ENCODE data around the gene DENND2C.

Gene DENND2C

DNA sequence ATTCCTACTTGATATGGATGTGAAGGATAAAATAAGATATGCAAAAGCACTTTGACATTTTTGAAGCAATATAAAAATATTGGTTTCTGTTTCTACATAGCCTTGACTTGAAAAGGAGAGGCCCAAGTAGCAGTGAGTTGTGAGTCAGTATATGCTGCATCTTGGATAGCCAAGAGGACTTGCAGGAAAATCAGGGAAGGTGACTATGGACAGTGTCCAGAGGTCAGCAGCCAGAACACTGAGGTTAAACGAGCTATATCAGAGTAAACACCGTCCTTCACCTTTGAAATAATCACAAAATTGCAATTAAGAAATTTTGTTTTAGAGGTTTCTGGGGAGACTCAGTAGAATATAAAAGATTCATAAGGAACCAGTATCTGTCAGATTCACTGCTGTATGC, 32.1 kb upstream of the DENND2C start:
- no peak for TF ChIP-seq FOXP2 (optimal IDR thresholded peaks at IDR 0.05; ENCODE audit: borderline replicate concordance, extremely low read depth, extremely low read length, insufficient read depth)
- TF ChIP-seq TAF1 (IDR thresholded peaks at IDR 0.05; ENCODE audit: borderline replicate concordance, insufficient read depth, low read length): no peak
- no peak for TF ChIP-seq SIN3A (IDR thresholded peaks at IDR 0.05; ENCODE audit: borderline replicate concordance, insufficient read depth, low read length)
- TF ChIP-seq, protein P1, sequence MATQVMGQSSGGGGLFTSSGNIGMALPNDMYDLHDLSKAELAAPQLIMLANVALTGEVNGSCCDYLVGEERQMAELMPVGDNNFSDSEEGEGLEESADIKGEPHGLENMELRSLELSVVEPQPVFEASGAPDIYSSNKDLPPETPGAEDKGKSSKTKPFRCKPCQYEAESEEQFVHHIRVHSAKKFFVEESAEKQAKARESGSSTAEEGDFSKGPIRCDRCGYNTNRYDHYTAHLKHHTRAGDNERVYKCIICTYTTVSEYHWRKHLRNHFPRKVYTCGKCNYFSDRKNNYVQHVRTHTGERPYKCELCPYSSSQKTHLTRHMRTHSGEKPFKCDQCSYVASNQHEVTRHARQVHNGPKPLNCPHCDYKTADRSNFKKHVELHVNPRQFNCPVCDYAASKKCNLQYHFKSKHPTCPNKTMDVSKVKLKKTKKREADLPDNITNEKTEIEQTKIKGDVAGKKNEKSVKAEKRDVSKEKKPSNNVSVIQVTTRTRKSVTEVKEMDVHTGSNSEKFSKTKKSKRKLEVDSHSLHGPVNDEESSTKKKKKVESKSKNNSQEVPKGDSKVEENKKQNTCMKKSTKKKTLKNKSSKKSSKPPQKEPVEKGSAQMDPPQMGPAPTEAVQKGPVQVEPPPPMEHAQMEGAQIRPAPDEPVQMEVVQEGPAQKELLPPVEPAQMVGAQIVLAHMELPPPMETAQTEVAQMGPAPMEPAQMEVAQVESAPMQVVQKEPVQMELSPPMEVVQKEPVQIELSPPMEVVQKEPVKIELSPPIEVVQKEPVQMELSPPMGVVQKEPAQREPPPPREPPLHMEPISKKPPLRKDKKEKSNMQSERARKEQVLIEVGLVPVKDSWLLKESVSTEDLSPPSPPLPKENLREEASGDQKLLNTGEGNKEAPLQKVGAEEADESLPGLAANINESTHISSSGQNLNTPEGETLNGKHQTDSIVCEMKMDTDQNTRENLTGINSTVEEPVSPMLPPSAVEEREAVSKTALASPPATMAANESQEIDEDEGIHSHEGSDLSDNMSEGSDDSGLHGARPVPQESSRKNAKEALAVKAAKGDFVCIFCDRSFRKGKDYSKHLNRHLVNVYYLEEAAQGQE (IDR thresholded peaks at IDR 0.05; ENCODE audit: insufficient read depth in 1 of 2, low read depth in 2 of 2, low read length in 2 of 2): no peak
- no peak for TF ChIP-seq POLR2AphosphoS5 (IDR thresholded peaks at IDR 0.05; ENCODE audit: low read depth, low read length)

DNA sequence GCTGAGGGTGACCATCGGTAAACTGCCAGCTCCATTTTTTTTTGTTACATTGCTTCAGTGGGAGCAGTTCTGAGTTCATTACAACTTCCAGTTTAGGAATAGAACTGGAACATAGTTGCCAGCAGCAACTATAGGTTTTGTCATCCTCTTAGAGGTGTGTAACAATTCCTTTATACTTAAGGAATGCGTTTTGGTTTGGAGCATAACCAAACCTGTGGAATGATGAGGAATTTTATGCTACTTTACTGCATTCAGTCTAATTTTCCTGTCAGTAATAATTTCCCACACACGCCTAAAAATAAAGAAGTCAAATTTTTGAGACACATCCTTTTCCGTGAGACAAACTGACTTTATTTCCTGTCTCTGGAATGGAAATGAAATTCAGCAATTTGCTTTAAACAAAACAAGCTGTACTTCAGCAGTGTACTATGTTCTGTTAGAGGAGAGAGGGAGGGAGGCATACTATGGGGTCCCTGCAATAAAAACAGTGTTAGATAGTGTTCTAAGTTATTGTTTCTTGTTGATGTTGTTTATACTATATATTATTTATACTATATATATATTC, 30.3 kb upstream of the DENND2C start:
- no peak for TF ChIP-seq POLR2AphosphoS5 (IDR thresholded peaks at IDR 0.05; ENCODE audit: low read depth, low read length)
- no peak for TF ChIP-seq FOXP2 (optimal IDR thresholded peaks at IDR 0.05; ENCODE audit: borderline replicate concordance, extremely low read depth, extremely low read length, insufficient read depth)
- no peak for TF ChIP-seq SIN3A (IDR thresholded peaks at IDR 0.05; ENCODE audit: borderline replicate concordance, insufficient read depth, low read length)
- TF ChIP-seq TAF1 (IDR thresholded peaks at IDR 0.05; ENCODE audit: borderline replicate concordance, insufficient read depth, low read length): no peak
- TF ChIP-seq, protein P1 (IDR thresholded peaks at IDR 0.05; ENCODE audit: insufficient read depth in 1 of 2, low read depth in 2 of 2, low read length in 2 of 2): no peak

DNA sequence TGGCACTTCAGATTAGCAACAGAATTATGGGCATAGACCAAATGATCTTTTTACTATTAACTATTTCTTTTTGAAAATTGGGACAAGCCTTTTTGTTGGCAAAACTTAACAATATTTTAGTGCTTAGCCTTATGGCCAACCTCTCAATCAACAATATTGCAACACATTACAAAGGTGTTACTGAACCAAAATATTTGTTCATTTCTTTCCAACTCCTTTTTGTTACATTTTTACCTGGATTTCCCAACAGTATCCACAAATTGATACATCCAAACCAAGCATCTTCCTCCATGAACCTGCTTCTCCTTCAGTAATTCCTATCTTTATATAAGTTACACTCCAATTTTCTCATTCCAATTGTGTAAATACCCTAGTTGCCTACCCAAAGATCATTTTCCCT, 27.0 kb upstream of the DENND2C start:
- TF ChIP-seq FOXP2 (optimal IDR thresholded peaks at IDR 0.05; ENCODE audit: borderline replicate concordance, extremely low read depth, extremely low read length, insufficient read depth) (no peak), POLR2AphosphoS5 (IDR thresholded peaks at IDR 0.05; ENCODE audit: low read depth, low read length) (no peak), SIN3A (IDR thresholded peaks at IDR 0.05; ENCODE audit: borderline replicate concordance, insufficient read depth, low read length) (no peak), TAF1 (IDR thresholded peaks at IDR 0.05; ENCODE audit: borderline replicate concordance, insufficient read depth, low read length) (no peak)
- TF ChIP-seq, protein P1 (IDR thresholded peaks at IDR 0.05; ENCODE audit: insufficient read depth in 1 of 2, low read depth in 2 of 2, low read length in 2 of 2): no peak

DNA sequence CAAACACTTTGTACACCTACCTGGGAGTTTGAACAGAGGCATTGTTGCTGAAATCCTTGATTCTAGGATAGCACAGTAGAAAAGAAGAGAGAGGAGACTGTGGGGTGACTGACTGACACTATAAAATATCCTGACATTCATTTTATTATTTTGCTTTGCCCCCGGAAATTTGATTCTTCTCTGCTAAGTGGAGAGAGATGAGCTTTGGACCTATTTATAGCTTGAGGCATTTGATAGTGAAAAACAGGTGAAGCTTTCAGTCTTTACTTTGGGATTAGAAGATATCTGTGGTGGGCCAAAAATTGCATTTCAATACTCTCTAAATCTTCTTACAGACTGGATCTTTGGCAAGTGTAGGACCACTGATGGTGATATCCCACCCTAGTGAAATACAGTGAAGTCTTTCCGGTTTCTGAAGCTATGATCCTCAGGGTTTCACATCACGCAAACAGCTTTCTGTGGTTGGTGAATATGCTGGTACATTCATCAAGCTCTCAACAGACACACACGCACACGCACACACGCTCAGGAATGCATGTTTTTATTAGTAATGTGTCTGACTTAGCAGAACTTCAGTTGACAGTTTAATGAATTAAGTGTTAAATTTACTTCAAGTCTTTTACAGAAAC, 25.7 kb upstream of the DENND2C start, which contains the start of gene AMPD1:
Gene AMPD1, minus strand, starts transcription at position 117 of the 629 bp plus-strand sequence. Its CDS starts 75 bp downstream, at position 42.
- TF ChIP-seq POLR2AphosphoS5 (IDR thresholded peaks at IDR 0.05; ENCODE audit: low read depth, low read length) (no peak), TAF1 (IDR thresholded peaks at IDR 0.05; ENCODE audit: borderline replicate concordance, insufficient read depth, low read length) (no peak), FOXP2 (optimal IDR thresholded peaks at IDR 0.05; ENCODE audit: borderline replicate concordance, extremely low read depth, extremely low read length, insufficient read depth) (no peak), SIN3A (IDR thresholded peaks at IDR 0.05; ENCODE audit: borderline replicate concordance, insufficient read depth, low read length) (no peak)
- TF ChIP-seq, protein P1 (IDR thresholded peaks at IDR 0.05; ENCODE audit: insufficient read depth in 1 of 2, low read depth in 2 of 2, low read length in 2 of 2): no peak
